ENCODE data around the gene FAM81A. TPM values are rescaled to one million over a fixed set of nuclear protein-coding genes. Genes with fewer than 3 reads are reported as not detected.

Gene FAM81A
- total and polyA plus RNA-seq, 4 donors, result under 0.01 to 0.13 (median 0.07) TPM

DNA sequence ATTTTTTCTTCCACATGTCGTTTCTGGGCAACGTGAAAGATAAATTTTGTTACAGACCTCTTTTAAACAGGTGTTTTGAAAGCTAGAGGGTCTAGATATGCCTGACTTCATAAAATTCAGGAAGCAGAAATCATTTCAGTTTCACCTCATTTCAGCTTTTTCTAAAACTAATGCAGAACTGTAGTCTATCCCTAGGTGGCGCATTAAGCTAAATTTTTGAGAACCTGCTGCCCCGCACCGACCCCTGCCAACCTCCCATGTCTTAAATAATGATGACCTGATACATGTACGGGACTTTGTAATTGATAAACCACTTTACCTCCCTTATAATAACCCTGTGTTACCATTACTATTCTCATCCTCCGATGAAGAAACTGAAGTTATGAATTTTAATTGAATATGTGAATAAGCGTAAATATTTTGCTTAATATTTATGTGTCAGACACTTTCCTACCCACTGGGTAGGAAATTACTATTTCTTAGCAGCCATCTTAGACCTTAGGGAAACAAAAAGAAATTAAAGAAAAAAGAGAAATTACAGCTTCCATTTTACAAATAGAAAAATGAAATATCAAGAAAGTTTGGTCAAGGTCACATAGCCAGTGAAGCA is 94.9 kb downstream of the FAM81A start:
- Histone ChIP-seq H3K4me1 (ENCODE audit: control insufficient read depth in 4 of 4, insufficient read depth in 4 of 4, low read length in 3 of 4) (peaks cover 0 to 2% (median 0%) of the 10 kb centered on the region in 4 donors), H3K4me3 (ENCODE audit: low read depth in 1 of 3, low read length in 3 of 3) (no peak overlapping the region), H3K36me3 (ENCODE audit: control insufficient read depth in 4 of 4, insufficient read depth in 3 of 4, low read depth in 1 of 4, low read length in 3 of 4) (no peaks in the 10 kb centered on the region), H3K9me3 (ENCODE audit: control insufficient read depth in 4 of 4, low read length in 3 of 4) (no peaks in the 10 kb centered on the region), H3K9ac (ENCODE audit: low read depth in 1 of 2, low read length in 2 of 2) (no peak overlapping the region), H3K27ac (ENCODE audit: low read depth in 1 of 2, low read length in 2 of 2) (no peak overlapping the region), H3K27me3 (ENCODE audit: control insufficient read depth in 4 of 4, insufficient read depth in 4 of 4, low read length in 3 of 4) (no peaks in the 10 kb centered on the region)
- TF ChIP-seq, protein P1, sequence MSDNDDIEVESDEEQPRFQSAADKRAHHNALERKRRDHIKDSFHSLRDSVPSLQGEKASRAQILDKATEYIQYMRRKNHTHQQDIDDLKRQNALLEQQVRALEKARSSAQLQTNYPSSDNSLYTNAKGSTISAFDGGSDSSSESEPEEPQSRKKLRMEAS (IDR thresholded peaks at IDR 0.05), result no peak
- TF ChIP-seq HNF4G (IDR thresholded peaks at IDR 0.05) (no peak), REST (IDR thresholded peaks at IDR 0.05) (no peak), RAD21 (IDR thresholded peaks at IDR 0.05) (peak; percentile 80 to 82), NR2F2 (IDR thresholded peaks at IDR 0.05) (no peak), CTCF (IDR thresholded peaks at IDR 0.05; ENCODE audit: low read depth, low read length, missing input control) (peak; percentile 59), EGR1 (IDR thresholded peaks at IDR 0.05; ENCODE audit: low read depth in 2 of 2) (no peak), GABPA (IDR thresholded peaks at IDR 0.05 in 1 of 2, conservative IDR thresholded peaks at IDR 0.05 in 1 of 2) (no peak)
- TF ChIP-seq, protein P2, sequence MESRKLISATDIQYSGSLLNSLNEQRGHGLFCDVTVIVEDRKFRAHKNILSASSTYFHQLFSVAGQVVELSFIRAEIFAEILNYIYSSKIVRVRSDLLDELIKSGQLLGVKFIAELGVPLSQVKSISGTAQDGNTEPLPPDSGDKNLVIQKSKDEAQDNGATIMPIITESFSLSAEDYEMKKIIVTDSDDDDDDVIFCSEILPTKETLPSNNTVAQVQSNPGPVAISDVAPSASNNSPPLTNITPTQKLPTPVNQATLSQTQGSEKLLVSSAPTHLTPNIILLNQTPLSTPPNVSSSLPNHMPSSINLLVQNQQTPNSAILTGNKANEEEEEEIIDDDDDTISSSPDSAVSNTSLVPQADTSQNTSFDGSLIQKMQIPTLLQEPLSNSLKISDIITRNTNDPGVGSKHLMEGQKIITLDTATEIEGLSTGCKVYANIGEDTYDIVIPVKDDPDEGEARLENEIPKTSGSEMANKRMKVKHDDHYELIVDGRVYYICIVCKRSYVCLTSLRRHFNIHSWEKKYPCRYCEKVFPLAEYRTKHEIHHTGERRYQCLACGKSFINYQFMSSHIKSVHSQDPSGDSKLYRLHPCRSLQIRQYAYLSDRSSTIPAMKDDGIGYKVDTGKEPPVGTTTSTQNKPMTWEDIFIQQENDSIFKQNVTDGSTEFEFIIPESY (IDR thresholded peaks at IDR 0.05), result no peak
- no peak for DNase-seq (ENCODE audit: low spot score)
- 16% methylated on average over 8 of the region's 8 CpGs for WGBS

- WGBS, result 86% methylated on average over 6 of the region's 6 CpGs
- DNase-seq (ENCODE audit: low spot score), result no peak
- H3K9ac ChIP-seq (ENCODE audit: low read depth in 1 of 2, low read length in 2 of 2), result no peak overlapping the region
These were observed 98.6 kb downstream of the FAM81A start for GRCh38 chr15:59536553-59536952.

More at GRCh38 chr15:59536553-59536952, 98.6 kb downstream of the FAM81A start:
- Histone ChIP-seq H3K9me3 (ENCODE audit: control insufficient read depth in 4 of 4, low read length in 3 of 4) (no peaks in the 10 kb centered on the region), H3K4me1 (ENCODE audit: control insufficient read depth in 4 of 4, insufficient read depth in 4 of 4, low read length in 3 of 4) (no peaks in the 10 kb centered on the region), H3K27ac (ENCODE audit: low read depth in 1 of 2, low read length in 2 of 2) (no peak overlapping the region), H3K4me3 (ENCODE audit: low read depth in 1 of 3, low read length in 3 of 3) (no peak overlapping the region), H3K27me3 (ENCODE audit: control insufficient read depth in 4 of 4, insufficient read depth in 4 of 4, low read length in 3 of 4) (no peaks in the 10 kb centered on the region), H3K36me3 (ENCODE audit: control insufficient read depth in 4 of 4, insufficient read depth in 3 of 4, low read depth in 1 of 4, low read length in 3 of 4) (no peaks in the 10 kb centered on the region)
- TF ChIP-seq, protein P1 (IDR thresholded peaks at IDR 0.05), result no peak
- TF ChIP-seq NR2F2 (IDR thresholded peaks at IDR 0.05) (no peak), FOXA1 (IDR thresholded peaks at IDR 0.05) (no peak), ATF3 (IDR thresholded peaks at IDR 0.05) (no peak), HNF4A (conservative IDR thresholded peaks at IDR 0.05) (no peak), HNF4G (IDR thresholded peaks at IDR 0.05) (no peak), RAD21 (IDR thresholded peaks at IDR 0.05) (no peak), TAF1 (conservative IDR thresholded peaks at IDR 0.05) (no peak), JUND (IDR thresholded peaks at IDR 0.05) (no peak), EGR1 (IDR thresholded peaks at IDR 0.05; ENCODE audit: low read depth in 2 of 2) (no peak), SP1 (IDR thresholded peaks at IDR 0.05) (no peak), REST (IDR thresholded peaks at IDR 0.05) (no peak), RXRA (IDR thresholded peaks at IDR 0.05) (no peak), FOXA2 (IDR thresholded peaks at IDR 0.05) (no peak)
- TF ChIP-seq, protein P2 (IDR thresholded peaks at IDR 0.05), result no peak

All from liver (tissue), 9 donors.